SK-N-MC (cell line): Measurements from ENCODE around the gene DDX5.

Source experiments
- EZH2 ChIP-seq: fragments of 200-600 bp; sonication (generic); IDR thresholded peaks from one replicate; pipeline ENCODE4 v1.6.1; 2017; ENCODE audit warnings: antibody characterized with exemption
- FOXP2 ChIP-seq: optimal IDR thresholded peaks from 2 replicates; pipeline ENCODE3; 2011; ENCODE audit warnings: mild to moderate bottlenecking, moderate library complexity; ENCODE audit not compliant: insufficient read depth; ENCODE audit errors: extremely low read length, control extremely low read depth
- POLR2AphosphoS5 ChIP-seq: IDR thresholded peaks from 2 replicates; pipeline ENCODE4 v1.6.1; 2012; ENCODE audit warnings: mild to moderate bottlenecking, low read depth, low read length, borderline replicate concordance

GRCh38 chr17:64472564-64472963, 33.5 kb downstream of the DDX5 start:
- TF ChIP-seq POLR2AphosphoS5 (no peak), EZH2 (no peak), FOXP2 (no peak)
